Liver (tissue), 9 donors: ENCODE results near the gene PATZ1. TPM values are rescaled to one million over a fixed set of nuclear protein-coding genes. Genes with fewer than 3 reads are reported as not detected.
A peak's percentile ranks its signal among the peaks of the same experiment; 100 is the strongest.

Source experiments
- DNase-seq: peaks from one replicate; pipeline ENCODE4 v3.0.0-alpha.2; 2017; ENCODE audit warnings: low spot score
- H3K27ac ChIP-seq, 2 donors: one replicate each; pipeline ENCODE4 v1.7.0; 2013; ENCODE audit warnings: inconsistent platforms in 2 of 2, low read length in 2 of 2, control low read depth in 1 of 2, low read depth in 1 of 2, mild to moderate bottlenecking in 1 of 2
- H3K27me3 ChIP-seq, 4 donors: one replicate each; pipeline versions ENCODE4 v1.6.1 to v1.7.0; 2013; ENCODE audit warnings: low read length in 3 of 4, inconsistent platforms in 1 of 4, mild to moderate bottlenecking in 1 of 4, moderate library complexity in 1 of 4; ENCODE audit not compliant: control insufficient read depth in 4 of 4, insufficient read depth in 4 of 4
- H3K36me3 ChIP-seq, 4 donors: one replicate each; pipeline versions ENCODE4 v1.6.1 to v1.7.0; 2013; ENCODE audit warnings: low read length in 3 of 4, mild to moderate bottlenecking in 3 of 4, low read depth in 1 of 4, moderate library complexity in 1 of 4; ENCODE audit not compliant: control insufficient read depth in 4 of 4, insufficient read depth in 3 of 4
- H3K4me1 ChIP-seq, 4 donors: one replicate each; pipeline versions ENCODE4 v1.6.1 to v1.7.0; 2013; ENCODE audit warnings: low read length in 3 of 4, mild to moderate bottlenecking in 3 of 4, moderate library complexity in 1 of 4; ENCODE audit not compliant: control insufficient read depth in 4 of 4, insufficient read depth in 4 of 4
- H3K4me3 ChIP-seq, 3 donors: one replicate each; pipeline versions ENCODE4 v1.6.1 to v1.7.0; 2013; ENCODE audit warnings: low read length in 3 of 3, control low read depth in 1 of 3, low read depth in 1 of 3, mild to moderate bottlenecking in 1 of 3
- H3K9ac ChIP-seq, 2 donors: one replicate each; pipeline ENCODE4 v1.7.0; 2013; ENCODE audit warnings: low read length in 2 of 2, mild to moderate bottlenecking in 2 of 2, moderate library complexity in 2 of 2, control low read depth in 1 of 2, low read depth in 1 of 2
- H3K9me3 ChIP-seq, 4 donors: one replicate each; pipeline versions ENCODE4 v1.6.1 to v1.7.0; 2013; ENCODE audit warnings: low read length in 3 of 4; ENCODE audit not compliant: control insufficient read depth in 4 of 4
- ATF3 ChIP-seq: IDR thresholded peaks from 2 replicates; pipeline ENCODE4 v1.6.1; 2016; ENCODE audit warnings: antibody characterized with exemption
- EGR1 ChIP-seq, 2 donors: IDR thresholded peaks; 2 replicates each; pipeline ENCODE4 v1.6.1; 2016 to 2018; ENCODE audit warnings: antibody characterized with exemption in 2 of 2, low read depth in 2 of 2
- FOXA1 ChIP-seq: IDR thresholded peaks from 2 replicates; pipeline ENCODE4 v1.6.1; 2016; ENCODE audit warnings: antibody characterized with exemption
- FOXA2 ChIP-seq: IDR thresholded peaks from 2 replicates; pipeline ENCODE4 v1.6.1; 2016; ENCODE audit warnings: antibody characterized with exemption
- GABPA ChIP-seq, 2 donors: IDR thresholded peaks in 1 of 2; conservative IDR thresholded peaks in 1 of 2; 2 replicates each; pipeline ENCODE4 v1.6.1; 2016; ENCODE audit warnings: antibody characterized with exemption in 2 of 2, mild to moderate bottlenecking in 1 of 2, moderate library complexity in 1 of 2
- HNF4A ChIP-seq, 2 donors: conservative IDR thresholded peaks; 2 replicates each; pipeline ENCODE4 v1.6.1; 2016; ENCODE audit warnings: antibody characterized with exemption in 2 of 2, mild to moderate bottlenecking in 2 of 2
- HNF4G ChIP-seq: IDR thresholded peaks from 2 replicates; pipeline ENCODE4 v1.6.1; 2016; ENCODE audit warnings: antibody characterized with exemption
- JUND ChIP-seq, 2 donors: IDR thresholded peaks; 2 replicates each; pipeline ENCODE4 v1.6.1; 2016; ENCODE audit warnings: antibody characterized with exemption in 2 of 2
- MAX ChIP-seq: IDR thresholded peaks from 2 replicates; pipeline ENCODE4 v1.6.1; 2016; ENCODE audit warnings: antibody characterized with exemption
- NR2F2 ChIP-seq: IDR thresholded peaks from 2 replicates; pipeline ENCODE4 v1.6.1; 2016; ENCODE audit warnings: antibody characterized with exemption
- RAD21 ChIP-seq, 2 donors: IDR thresholded peaks; 2 replicates each; pipeline ENCODE4 v1.6.1; 2016; ENCODE audit warnings: antibody characterized with exemption in 2 of 2, mild to moderate bottlenecking in 2 of 2
- REST ChIP-seq: IDR thresholded peaks from 2 replicates; pipeline ENCODE4 v1.6.1; 2016; ENCODE audit warnings: antibody characterized with exemption, mild to moderate bottlenecking
- RXRA ChIP-seq, 2 donors: IDR thresholded peaks; 2 replicates each; pipeline ENCODE4 v1.6.1; 2017 to 2018; ENCODE audit warnings: antibody characterized with exemption in 2 of 2, mild to moderate bottlenecking in 1 of 2
- SP1 ChIP-seq: IDR thresholded peaks from 2 replicates; pipeline ENCODE4 v1.6.1; 2018; ENCODE audit warnings: antibody characterized with exemption, mild to moderate bottlenecking
- TAF1 ChIP-seq: conservative IDR thresholded peaks from 2 replicates; pipeline ENCODE4 v1.6.1; 2016; ENCODE audit warnings: antibody characterized with exemption, mild to moderate bottlenecking
- YY1 ChIP-seq: IDR thresholded peaks from 2 replicates; pipeline ENCODE4 v1.6.1; 2016; ENCODE audit warnings: antibody characterized with exemption, mild to moderate bottlenecking
- WGBS: extraction: QIAGEN DNeasy Blood & Tissue Kit; methylation state at CpG from one replicate; pipeline ENCODE4 v1.1.7; 2013; 5-methylcytosine and 5-hydroxymethylcytosine counted together
- polyA plus RNA-seq, 2 donors: library from polyadenylated mRNA; stranded (reverse) in 1 of 2; unstranded in 1 of 2; fragments of 200-250 nt in 1 of 2; fragments of >200 nt in 1 of 2; fragmentation: Nextera tagmentation in 1 of 2; extraction: Ambion mirVana in 1 of 2; gene quantifications; one replicate each; pipeline versions ENCODE4 v1.2.1 to v1.2.3, GENCODE V29; 2013 to 2015
- total RNA-seq, 2 donors: library from RNA; depleted of rRNA; stranded (reverse); fragments of >200 nt; gene quantifications; one replicate each; pipeline ENCODE4 v1.2.3, GENCODE V29; 2014
- TF ChIP-seq, protein P1 (sequence below): IDR thresholded peaks from 2 replicates; pipeline ENCODE4 v1.6.1; 2016; ENCODE audit warnings: antibody characterized with exemption
- TF ChIP-seq, protein P2 (sequence below): fragments of 150-350 bp; IDR thresholded peaks from 2 replicates; pipeline ENCODE4 v1.5.1; 2017; ENCODE audit warnings: improper control_type of control experiment, low read depth, low read length; ENCODE audit not compliant: missing input control
- donor health status: healthy.
- donor health status: healthy.
- donor health status: healthy.
- donor health status: healthy.
- donor health status: healthy.

The PATZ1 gene
- total and polyA plus RNA-seq, 4 donors, result 3.8 to 13.5 (median 10.1) TPM

DNA sequence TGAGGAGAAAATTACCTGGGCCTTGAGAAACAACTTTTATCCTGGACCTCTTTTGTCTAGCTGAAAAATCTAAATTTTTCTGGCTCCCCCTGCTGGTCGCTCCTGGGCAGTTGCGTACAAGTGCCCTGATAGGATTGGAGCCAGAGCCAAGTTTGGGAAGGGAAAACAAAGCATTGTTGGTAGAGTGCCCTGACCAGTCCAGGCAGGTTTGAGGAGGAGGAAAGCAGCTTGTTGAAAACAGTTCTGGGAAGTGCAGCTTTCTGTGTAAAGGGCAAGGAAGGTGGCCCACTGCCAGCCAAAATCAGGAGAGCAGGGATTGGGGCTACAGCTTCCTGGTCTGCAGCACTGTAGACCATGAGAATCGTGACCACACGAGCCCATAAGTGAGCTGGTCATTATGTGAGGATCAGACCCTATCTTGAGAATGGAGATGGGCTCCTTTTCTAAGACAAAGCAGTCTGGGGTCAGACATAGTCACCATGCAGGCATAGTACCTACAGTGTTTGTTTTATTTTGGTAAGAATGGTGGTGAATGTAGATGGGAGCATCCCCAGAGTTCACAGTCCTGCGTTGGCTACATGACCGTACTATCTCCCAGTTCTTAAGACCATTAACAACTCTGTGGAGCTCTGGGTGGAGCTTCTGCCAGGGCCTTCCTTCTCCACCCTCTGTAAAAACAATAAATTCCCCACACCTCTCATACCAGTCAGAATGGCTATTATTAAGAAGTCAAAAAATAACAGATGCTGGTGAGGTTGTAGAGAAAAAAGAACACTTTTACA is 32.6 kb downstream of the PATZ1 start (continued):
- TF ChIP-seq, protein P1, sequence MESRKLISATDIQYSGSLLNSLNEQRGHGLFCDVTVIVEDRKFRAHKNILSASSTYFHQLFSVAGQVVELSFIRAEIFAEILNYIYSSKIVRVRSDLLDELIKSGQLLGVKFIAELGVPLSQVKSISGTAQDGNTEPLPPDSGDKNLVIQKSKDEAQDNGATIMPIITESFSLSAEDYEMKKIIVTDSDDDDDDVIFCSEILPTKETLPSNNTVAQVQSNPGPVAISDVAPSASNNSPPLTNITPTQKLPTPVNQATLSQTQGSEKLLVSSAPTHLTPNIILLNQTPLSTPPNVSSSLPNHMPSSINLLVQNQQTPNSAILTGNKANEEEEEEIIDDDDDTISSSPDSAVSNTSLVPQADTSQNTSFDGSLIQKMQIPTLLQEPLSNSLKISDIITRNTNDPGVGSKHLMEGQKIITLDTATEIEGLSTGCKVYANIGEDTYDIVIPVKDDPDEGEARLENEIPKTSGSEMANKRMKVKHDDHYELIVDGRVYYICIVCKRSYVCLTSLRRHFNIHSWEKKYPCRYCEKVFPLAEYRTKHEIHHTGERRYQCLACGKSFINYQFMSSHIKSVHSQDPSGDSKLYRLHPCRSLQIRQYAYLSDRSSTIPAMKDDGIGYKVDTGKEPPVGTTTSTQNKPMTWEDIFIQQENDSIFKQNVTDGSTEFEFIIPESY, result peak; percentile 63
- peak; percentile 80 to 82 for TF ChIP-seq RAD21 (IDR thresholded peaks at IDR 0.05)
- TF ChIP-seq SP1, result peak; percentile 45
- TF ChIP-seq FOXA1, result peak; percentile 17
- peak; percentile 32 to 57 for TF ChIP-seq HNF4A (conservative IDR thresholded peaks at IDR 0.05)
- TF ChIP-seq YY1, result peak; percentile 46

DNA sequence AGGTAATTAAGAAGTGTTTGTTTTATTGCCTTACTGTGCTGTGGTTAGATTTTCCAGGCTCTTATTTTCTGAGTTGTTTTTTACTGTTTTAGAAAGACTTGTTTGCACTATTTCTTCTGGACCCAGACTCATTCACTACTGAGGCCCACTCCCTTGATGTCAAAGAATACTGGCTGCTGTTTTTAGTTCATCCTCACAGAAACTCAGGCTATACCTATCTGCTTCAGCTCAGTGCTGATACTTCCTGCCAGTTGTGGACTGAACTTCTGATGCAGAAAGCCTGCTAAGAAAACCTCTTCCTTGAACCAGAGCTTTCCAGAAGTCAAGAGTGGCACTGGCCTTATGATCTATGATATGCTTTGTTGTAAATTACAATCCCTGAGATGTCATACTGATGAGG is 38.0 kb downstream of the PATZ1 start:
- H3K9ac ChIP-seq, result no peak overlapping the region
- no peaks in the 10 kb centered on the region for H3K4me1 ChIP-seq
- H3K27me3 ChIP-seq, result no peaks in the 10 kb centered on the region
- H3K9me3 ChIP-seq, result no peaks in the 10 kb centered on the region
- no peak overlapping the region for H3K4me3 ChIP-seq
- no peak overlapping the region for H3K27ac ChIP-seq
- no peaks in the 10 kb centered on the region for H3K36me3 ChIP-seq
- TF ChIP-seq JUND (IDR thresholded peaks at IDR 0.05), result no peak
- TF ChIP-seq FOXA2, result no peak
- no peak for TF ChIP-seq NR2F2
- TF ChIP-seq ATF3, result no peak
- no peak for TF ChIP-seq SP1
- DNase-seq, result no peak

DNA sequence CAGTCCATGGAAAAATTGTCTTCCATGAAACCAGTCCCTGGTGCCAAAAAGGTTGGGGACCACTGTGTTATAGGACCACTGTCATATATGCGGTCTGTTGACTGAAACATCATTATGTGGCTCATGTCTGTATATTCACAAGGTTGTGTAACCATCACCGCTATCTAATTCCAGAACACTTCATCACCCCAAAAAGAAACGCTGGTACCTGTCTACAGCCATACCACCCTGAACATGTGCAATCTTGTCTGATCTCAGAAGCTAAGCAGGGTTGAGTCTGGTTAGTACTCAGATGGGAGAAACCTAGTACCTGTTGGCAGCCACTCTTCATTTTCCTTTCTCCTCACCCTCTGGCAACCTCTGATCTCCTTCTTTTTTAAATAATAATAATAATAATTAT is 41.0 kb downstream of the PATZ1 start:
- no peaks in the 10 kb centered on the region for H3K27me3 ChIP-seq
- H3K36me3 ChIP-seq, result no peaks in the 10 kb centered on the region
- no peak for DNase-seq
- no peak overlapping the region for H3K9ac ChIP-seq
- no peak overlapping the region for H3K4me3 ChIP-seq
- no peak overlapping the region for H3K27ac ChIP-seq
- WGBS, result 92% methylated on average over 3 of the region's 3 CpGs
- H3K9me3 ChIP-seq, result no peaks in the 10 kb centered on the region
- TF ChIP-seq ATF3 (no peak), TAF1 (no peak), SP1 (no peak), EGR1 (IDR thresholded peaks at IDR 0.05; ENCODE audit: low read depth in 2 of 2) (no peak), NR2F2 (no peak), MAX (no peak), JUND (IDR thresholded peaks at IDR 0.05) (no peak), HNF4G (no peak), REST (no peak), RXRA (IDR thresholded peaks at IDR 0.05) (no peak), FOXA2 (no peak), GABPA (IDR thresholded peaks at IDR 0.05 in 1 of 2, conservative IDR thresholded peaks at IDR 0.05 in 1 of 2) (no peak), RAD21 (IDR thresholded peaks at IDR 0.05) (no peak), HNF4A (conservative IDR thresholded peaks at IDR 0.05) (no peak)
- TF ChIP-seq, protein P1, result no peak
- TF ChIP-seq, protein P2, sequence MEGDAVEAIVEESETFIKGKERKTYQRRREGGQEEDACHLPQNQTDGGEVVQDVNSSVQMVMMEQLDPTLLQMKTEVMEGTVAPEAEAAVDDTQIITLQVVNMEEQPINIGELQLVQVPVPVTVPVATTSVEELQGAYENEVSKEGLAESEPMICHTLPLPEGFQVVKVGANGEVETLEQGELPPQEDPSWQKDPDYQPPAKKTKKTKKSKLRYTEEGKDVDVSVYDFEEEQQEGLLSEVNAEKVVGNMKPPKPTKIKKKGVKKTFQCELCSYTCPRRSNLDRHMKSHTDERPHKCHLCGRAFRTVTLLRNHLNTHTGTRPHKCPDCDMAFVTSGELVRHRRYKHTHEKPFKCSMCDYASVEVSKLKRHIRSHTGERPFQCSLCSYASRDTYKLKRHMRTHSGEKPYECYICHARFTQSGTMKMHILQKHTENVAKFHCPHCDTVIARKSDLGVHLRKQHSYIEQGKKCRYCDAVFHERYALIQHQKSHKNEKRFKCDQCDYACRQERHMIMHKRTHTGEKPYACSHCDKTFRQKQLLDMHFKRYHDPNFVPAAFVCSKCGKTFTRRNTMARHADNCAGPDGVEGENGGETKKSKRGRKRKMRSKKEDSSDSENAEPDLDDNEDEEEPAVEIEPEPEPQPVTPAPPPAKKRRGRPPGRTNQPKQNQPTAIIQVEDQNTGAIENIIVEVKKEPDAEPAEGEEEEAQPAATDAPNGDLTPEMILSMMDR, result no peak
- H3K4me1 ChIP-seq, result peaks cover 0 to 6% (median 2%) of the 10 kb centered on the region in 4 donors
